Breast epithelium (tissue), 4 donors: ENCODE measurements around the gene QRICH2. TPM values are rescaled to one million over a fixed set of nuclear protein-coding genes. Genes with fewer than 3 reads are reported as not detected.

Experiments used
- DNase-seq, 2 donors: peaks; one replicate each; pipeline ENCODE4 v3.0.0-alpha.2; 2019; ENCODE audit warnings: low spot score in 2 of 2
- H3K27ac ChIP-seq, 2 donors: fragments of 200-600 bp; sonication (generic) in 1 of 2; one replicate each; pipeline ENCODE4 v1.5.1; 2016 to 2019; ENCODE audit warnings: mild to moderate bottlenecking in 1 of 2
- H3K27me3 ChIP-seq, 2 donors: fragments of 200-600 bp; sonication (generic) in 1 of 2; one replicate each; pipeline versions ENCODE4 v1.5.1 to v1.6.0; 2017 to 2019; ENCODE audit warnings: control low read depth in 1 of 2, mild to moderate bottlenecking in 1 of 2
- H3K36me3 ChIP-seq: fragments of 200-600 bp; one replicate; pipeline ENCODE4 v1.5.1; 2019
- H3K4me1 ChIP-seq, 2 donors: fragments of 200-600 bp; sonication (generic); one replicate each; pipeline ENCODE4 v1.5.1; 2016 to 2019; ENCODE audit warnings: control low read depth in 1 of 2
- H3K4me3 ChIP-seq, 3 donors: fragments of 200-600 bp; sonication (generic); 1 replicate in 2 of 3; 2 replicates in 1 of 3; pipeline ENCODE4 v1.5.1; 2016 to 2019; ENCODE audit warnings: mild to moderate bottlenecking in 3 of 3, moderate library complexity in 2 of 3
- H3K9me3 ChIP-seq, 2 donors: fragments of 200-600 bp; sonication (generic) in 1 of 2; one replicate each; pipeline ENCODE4 v1.5.1; 2016 to 2019; ENCODE audit warnings: control low read depth in 1 of 2
- POLR2A ChIP-seq: fragments of 450-650 bp; IDR thresholded peaks from one replicate; pipeline ENCODE4 v1.6.1; 2016; ENCODE audit warnings: antibody characterized with exemption, mild to moderate bottlenecking, moderate library complexity
- POLR2AphosphoS5 ChIP-seq, 3 donors: sonication (generic); formaldehyde crosslinking; IDR thresholded peaks; one replicate each; pipeline ENCODE4 v1.6.1; 2017; ENCODE audit warnings: antibody characterized with exemption in 3 of 3
- intact Hi-C: fragments of 100-400 bp; cut with DNase I; formaldehyde crosslinking; loops from one replicate; pipeline ENCODE4 v1.15.1; 2023; ENCODE audit warnings: low total_unique reads
- total RNA-seq, 3 donors: library from RNA; depleted of rRNA; stranded (reverse); fragments of >200 nt; gene quantifications; one replicate each; pipeline ENCODE4 v1.1.0, GENCODE V29; 2016
- TF ChIP-seq, protein P1 (sequence below), 3 donors: fragments of 450-650 bp; IDR thresholded peaks; one replicate each; pipeline ENCODE4 v1.5.1; 2016 to 2017; ENCODE audit warnings: antibody characterized with exemption in 3 of 3, mild to moderate bottlenecking in 3 of 3, moderate library complexity in 3 of 3

The QRICH2 gene
- total RNA-seq, 3 donors from 2014 or later = 3.0 to 4.3 (median 3.8) TPM

DNA sequence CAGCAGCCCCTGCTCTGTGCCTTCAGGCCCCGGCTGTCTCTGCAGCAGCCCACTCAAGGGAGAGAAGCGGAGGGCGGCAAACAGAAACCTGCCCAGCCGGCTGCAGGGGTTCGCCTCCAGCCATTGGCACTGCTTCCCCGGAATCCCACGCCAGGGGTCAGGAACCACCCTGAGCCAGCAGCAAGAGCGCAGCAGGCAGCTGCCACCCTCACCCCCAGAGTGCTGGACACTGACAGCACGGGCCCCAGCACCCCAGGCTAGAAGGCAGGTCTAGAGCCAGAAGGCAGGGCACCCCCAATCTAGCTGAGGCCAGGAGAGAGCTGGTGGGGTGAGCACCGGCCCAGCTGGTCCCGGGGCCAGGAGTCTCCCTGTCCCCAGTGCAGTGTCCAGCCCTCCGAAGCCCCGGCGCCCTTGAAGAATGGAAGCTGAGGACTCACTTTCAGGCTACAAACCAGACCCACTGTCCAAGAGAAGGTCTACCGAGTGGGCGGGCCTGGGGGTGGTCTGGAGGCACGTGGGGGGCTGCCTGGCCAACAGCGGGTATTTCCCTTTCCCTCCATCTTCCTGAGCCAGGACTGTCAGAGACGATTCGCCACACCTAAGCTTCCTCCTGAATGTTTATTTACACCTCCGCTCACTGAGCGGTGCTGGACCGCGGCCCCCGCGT is 34.5 kb downstream of the QRICH2 start:
- Histone ChIP-seq H3K36me3 (no peaks in the 10 kb centered on the region), H3K27ac (peak overlapping the region; percentile 86 to 90), H3K27me3 (no peaks in the 10 kb centered on the region), H3K4me3 (peak overlapping the region in 1 of 3 donors; percentile 28), H3K9me3 (no peaks in the 10 kb centered on the region), H3K4me1 (peaks cover 35 to 39% of the 10 kb centered on the region in 2 donors)
- intact Hi-C loops = loop anchor here (1.0 kb wide), 1 partner anchor 152 kb away; no protein-coding TSS in a partner anchor
- DNase-seq = no peak
- TF ChIP-seq POLR2AphosphoS5 (IDR thresholded peaks at IDR 0.05) (no peak), POLR2A (no peak)
- TF ChIP-seq, protein P1, sequence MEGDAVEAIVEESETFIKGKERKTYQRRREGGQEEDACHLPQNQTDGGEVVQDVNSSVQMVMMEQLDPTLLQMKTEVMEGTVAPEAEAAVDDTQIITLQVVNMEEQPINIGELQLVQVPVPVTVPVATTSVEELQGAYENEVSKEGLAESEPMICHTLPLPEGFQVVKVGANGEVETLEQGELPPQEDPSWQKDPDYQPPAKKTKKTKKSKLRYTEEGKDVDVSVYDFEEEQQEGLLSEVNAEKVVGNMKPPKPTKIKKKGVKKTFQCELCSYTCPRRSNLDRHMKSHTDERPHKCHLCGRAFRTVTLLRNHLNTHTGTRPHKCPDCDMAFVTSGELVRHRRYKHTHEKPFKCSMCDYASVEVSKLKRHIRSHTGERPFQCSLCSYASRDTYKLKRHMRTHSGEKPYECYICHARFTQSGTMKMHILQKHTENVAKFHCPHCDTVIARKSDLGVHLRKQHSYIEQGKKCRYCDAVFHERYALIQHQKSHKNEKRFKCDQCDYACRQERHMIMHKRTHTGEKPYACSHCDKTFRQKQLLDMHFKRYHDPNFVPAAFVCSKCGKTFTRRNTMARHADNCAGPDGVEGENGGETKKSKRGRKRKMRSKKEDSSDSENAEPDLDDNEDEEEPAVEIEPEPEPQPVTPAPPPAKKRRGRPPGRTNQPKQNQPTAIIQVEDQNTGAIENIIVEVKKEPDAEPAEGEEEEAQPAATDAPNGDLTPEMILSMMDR (IDR thresholded peaks at IDR 0.05) = no peak

DNA sequence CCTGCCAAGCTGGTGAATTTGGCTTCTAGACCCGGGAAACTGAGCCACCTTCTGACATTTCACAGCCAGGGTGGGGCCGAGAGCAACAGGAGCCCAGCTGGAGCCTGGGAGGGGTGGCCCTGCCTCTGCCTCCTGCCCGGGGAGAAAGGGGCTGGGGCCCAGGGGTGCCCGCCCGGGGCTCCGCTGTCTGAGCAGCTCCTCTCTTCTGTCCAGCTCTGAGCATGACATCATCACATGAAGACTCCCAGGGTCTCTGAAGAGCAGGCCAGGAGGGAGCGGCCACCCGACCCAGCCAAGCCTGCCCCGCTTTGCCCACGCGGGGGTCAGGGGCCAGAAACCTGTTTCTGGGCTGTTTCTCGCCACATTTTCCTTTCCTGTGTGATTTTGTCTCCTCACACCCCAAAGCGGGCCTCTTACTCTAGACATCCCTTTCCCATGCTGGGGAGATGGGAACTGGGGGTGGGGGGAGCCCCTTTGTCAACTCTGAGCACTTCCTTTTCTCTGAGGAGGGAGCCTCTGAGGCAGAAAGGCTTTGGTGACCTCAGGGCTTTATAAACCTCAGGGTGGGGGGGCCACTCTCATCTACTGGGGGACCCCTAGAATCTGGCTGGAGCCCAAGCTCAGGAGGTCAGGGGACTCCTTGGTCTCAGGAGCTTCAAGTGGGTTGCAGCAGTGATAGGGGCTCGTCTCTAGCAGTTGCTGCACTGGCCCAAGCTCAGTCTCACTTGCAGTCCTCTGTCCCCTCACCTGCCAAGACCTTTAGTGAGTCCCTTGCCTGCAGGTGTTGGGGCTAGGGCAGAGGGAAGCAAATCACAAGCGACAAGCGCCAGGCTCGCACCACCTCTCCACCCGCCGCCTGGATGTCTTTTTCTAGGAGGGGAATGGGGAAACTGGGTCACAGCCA is 35.3 kb downstream of the QRICH2 start:
- intact Hi-C loops = no loop called here
- no peaks in the 10 kb centered on the region for H3K9me3 ChIP-seq
- H3K36me3 ChIP-seq = no peaks in the 10 kb centered on the region
- no peaks in the 10 kb centered on the region for H3K27me3 ChIP-seq
- peak overlapping the region; percentile 22 to 70 (median 50) for H3K4me3 ChIP-seq
- DNase-seq = no peak
- peak overlapping the region; percentile 86 to 90 for H3K27ac ChIP-seq
- peaks cover 41 to 44% of the 10 kb centered on the region in 2 donors for H3K4me1 ChIP-seq
- TF ChIP-seq POLR2A = no peak
- TF ChIP-seq POLR2AphosphoS5 (IDR thresholded peaks at IDR 0.05) = no peak
- TF ChIP-seq, protein P1 (IDR thresholded peaks at IDR 0.05) = no peak

DNA sequence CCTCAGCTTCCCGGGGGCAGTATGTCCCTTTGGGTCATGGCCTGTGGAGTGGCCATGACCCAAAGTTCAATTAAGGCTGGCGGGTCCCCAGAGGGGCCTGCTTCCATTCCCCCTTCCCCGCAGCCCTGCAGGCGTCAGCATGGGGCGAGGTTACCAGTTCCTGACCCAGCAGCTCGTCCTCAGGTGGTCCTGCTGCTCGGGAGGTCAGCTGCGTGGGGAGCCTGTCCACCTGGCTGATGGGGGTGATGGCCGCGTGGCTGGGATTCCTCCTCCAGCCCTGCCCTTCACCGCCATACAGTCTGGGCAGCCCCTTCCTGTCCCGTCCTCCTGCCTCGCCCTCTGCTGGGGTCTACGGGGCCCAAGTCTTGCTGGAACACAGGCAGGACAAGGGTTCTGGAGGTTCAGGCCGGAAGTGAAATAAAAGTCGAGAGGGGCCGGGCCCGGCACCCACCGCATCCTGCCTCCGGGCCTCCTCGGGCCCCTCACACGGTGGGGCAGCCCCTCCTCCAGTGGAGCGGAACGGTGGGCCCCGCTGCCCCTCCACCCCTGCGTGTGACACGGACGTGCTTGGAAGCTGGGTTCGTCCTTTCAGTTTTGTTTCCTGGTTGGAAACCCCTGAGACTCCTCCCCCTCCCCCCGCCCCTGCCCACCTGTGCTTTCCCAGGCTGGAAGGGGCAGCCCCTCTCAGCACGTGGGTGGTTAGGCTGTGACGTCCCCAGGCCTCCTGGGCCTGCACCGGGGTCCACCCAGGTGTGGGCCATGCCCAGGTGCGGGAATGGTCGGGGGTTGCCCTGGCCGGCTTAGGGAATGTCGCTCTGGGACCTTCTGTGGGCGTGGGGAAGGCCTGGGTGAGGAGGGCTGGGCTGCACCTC is 36.2 kb downstream of the QRICH2 start:
- no peaks in the 10 kb centered on the region for H3K9me3 ChIP-seq
- H3K27ac ChIP-seq = peak overlapping the region; percentile 86 to 90
- no peaks in the 10 kb centered on the region for H3K27me3 ChIP-seq
- peak overlapping the region; percentile 22 to 70 (median 50) for H3K4me3 ChIP-seq
- H3K36me3 ChIP-seq = no peaks in the 10 kb centered on the region
- DNase-seq = peak in 1 of 2 donors; percentile 39
- intact Hi-C loops = no loop called here
- TF ChIP-seq, protein P1 (IDR thresholded peaks at IDR 0.05) = no peak
- TF ChIP-seq POLR2AphosphoS5 (IDR thresholded peaks at IDR 0.05) = peak in 1 of 3 donors; percentile 16
- H3K4me1 ChIP-seq = peaks cover 46 to 48% of the 10 kb centered on the region in 2 donors

DNA sequence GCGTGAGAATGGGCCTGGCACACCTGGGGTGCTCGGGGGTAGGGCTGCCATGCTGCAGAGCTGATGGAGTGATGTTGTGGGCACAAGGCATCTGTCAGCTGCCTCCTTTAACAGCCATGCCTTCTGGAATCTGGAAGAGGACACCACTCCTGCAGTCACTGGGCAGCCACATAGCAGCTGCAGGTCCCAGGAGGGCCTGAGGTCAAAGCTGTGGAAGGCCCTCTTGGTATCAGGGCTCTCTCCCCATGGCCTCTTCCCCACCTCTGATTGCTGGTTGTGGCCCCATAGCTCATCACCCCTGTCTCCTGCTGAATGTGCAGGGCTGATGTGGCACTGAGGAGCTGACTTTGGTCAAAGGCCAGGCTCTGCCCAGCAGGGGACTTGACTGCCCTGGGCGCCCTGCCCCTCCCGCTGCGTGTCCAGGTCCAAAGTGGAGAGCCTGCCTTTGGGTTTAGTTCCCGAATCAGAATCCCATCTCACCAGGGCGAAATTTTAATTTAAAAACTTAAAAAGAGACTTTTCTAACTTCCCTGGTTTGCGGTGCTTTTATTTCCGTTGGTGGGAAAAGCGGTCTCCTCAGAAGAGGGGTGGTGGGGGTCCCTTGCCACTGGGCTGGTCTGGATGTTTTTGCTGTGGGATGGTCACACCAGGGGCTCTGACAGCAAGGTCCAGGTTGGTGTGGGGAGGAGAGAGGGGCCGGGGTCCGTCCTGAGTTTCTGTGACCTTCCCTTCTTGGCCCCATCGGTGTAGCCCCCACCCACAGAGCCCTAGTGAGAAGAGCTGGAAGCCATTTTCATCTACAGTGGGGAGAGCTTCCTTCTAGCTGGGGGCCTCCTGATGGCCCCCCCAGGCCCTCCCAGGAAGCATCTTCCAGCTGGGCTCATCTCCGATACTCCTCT is 37.1 kb downstream of the QRICH2 start:
- TF ChIP-seq POLR2AphosphoS5 (IDR thresholded peaks at IDR 0.05) = no peak
- H3K4me1 ChIP-seq = peaks cover 44 to 50% of the 10 kb centered on the region in 2 donors
- DNase-seq = no peak
- H3K27me3 ChIP-seq = no peaks in the 10 kb centered on the region
- H3K4me3 ChIP-seq = peak overlapping the region in 2 of 3 donors; percentile 50 to 70
- peak overlapping the region; percentile 86 to 90 for H3K27ac ChIP-seq
- H3K36me3 ChIP-seq = no peaks in the 10 kb centered on the region
- no peaks in the 10 kb centered on the region for H3K9me3 ChIP-seq
- intact Hi-C loops = no loop called here
